Gastrocnemius medialis (tissue), 4 donors: ENCODE results near the gene SAMD10.

ENCODE experiments used
- POLR2A ChIP-seq, 2 donors: fragments of 450-650 bp; IDR thresholded peaks; one replicate each; pipeline ENCODE4 v1.6.1; 2017; ENCODE audit warnings: antibody characterized with exemption in 2 of 2, mild to moderate bottlenecking in 2 of 2, moderate library complexity in 2 of 2
- TF ChIP-seq, protein P1 (sequence below), 5 experiments: fragments of 450-650 bp in 3 of 5; fragments of 200-600 bp in 2 of 5; sonication (generic) in 2 of 5; IDR thresholded peaks in 4 of 5; conservative IDR thresholded peaks in 1 of 5; 1 replicate in 4 of 5; 2 replicates in 1 of 5; pipeline ENCODE4 v1.5.1; 2016 to 2019; ENCODE audit warnings: antibody characterized with exemption in 5 of 5, mild to moderate bottlenecking in 3 of 5, moderate library complexity in 3 of 5

GRCh38 chr20:64011366-64011779, 31.9 kb upstream of the SAMD10 start:
- TF ChIP-seq POLR2A (IDR thresholded peaks at IDR 0.05), result no peak
- TF ChIP-seq, protein P1, sequence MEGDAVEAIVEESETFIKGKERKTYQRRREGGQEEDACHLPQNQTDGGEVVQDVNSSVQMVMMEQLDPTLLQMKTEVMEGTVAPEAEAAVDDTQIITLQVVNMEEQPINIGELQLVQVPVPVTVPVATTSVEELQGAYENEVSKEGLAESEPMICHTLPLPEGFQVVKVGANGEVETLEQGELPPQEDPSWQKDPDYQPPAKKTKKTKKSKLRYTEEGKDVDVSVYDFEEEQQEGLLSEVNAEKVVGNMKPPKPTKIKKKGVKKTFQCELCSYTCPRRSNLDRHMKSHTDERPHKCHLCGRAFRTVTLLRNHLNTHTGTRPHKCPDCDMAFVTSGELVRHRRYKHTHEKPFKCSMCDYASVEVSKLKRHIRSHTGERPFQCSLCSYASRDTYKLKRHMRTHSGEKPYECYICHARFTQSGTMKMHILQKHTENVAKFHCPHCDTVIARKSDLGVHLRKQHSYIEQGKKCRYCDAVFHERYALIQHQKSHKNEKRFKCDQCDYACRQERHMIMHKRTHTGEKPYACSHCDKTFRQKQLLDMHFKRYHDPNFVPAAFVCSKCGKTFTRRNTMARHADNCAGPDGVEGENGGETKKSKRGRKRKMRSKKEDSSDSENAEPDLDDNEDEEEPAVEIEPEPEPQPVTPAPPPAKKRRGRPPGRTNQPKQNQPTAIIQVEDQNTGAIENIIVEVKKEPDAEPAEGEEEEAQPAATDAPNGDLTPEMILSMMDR (IDR thresholded peaks at IDR 0.05 in 4 of 5, conservative IDR thresholded peaks at IDR 0.05 in 1 of 5), result no peak
